ENCODE results near the gene AHDC1. TPM values are rescaled to one million over a fixed set of nuclear protein-coding genes. Genes with fewer than 3 reads are reported as not detected.

The AHDC1 gene
- total RNA-seq, 1 experiment from 2014 or later: 18.4 TPM

- POLR2A ChIA-PET: interaction anchor here (0.5 to 5.0 kb wide), 6 partner anchors 13 to 392 kb away, joined by 3 to 53 read pairs (median 3); partner anchors contain the start of gene FAM76A
- no peak overlapping the region for H3K4me3 Mint-ChIP-seq (ENCODE audit: unreplicated experiment)
- H3K27me3 Mint-ChIP-seq (ENCODE audit: insufficient read depth, unreplicated experiment): no peaks in the 10 kb centered on the region
- CTCF ChIA-PET: interaction anchor here (0.6 to 2.9 kb wide), 7 partner anchors 8 to 467 kb away, joined by 3 to 9 read pairs (median 4); no protein-coding TSS in a partner anchor
- DNase-seq (ENCODE audit: unreplicated experiment): no peak
- H3K36me3 Mint-ChIP-seq (ENCODE audit: insufficient read depth, unreplicated experiment): no peaks in the 10 kb centered on the region
- peak overlapping the region; percentile 79 for H3K27ac Mint-ChIP-seq (ENCODE audit: low read depth, unreplicated experiment)
- no TSS peak for BruUV-seq (replicated peaks)
- TF ChIP-seq CTCF (IDR thresholded peaks at IDR 0.05; ENCODE audit: unreplicated experiment): no peak
- H3K9me3 Mint-ChIP-seq (ENCODE audit: unreplicated experiment): no peaks in the 10 kb centered on the region
- H3K4me1 Mint-ChIP-seq (ENCODE audit: insufficient read depth, unreplicated experiment): peaks cover 53% of the 10 kb centered on the region
- intact Hi-C loops (cut with micrococcal nuclease): no loop called here
These were observed 33.2 kb downstream of the AHDC1 start for GRCh38 chr1:27570784-27571183.

GRCh38 chr1:27570356-27570755 is 33.6 kb downstream of the AHDC1 start:
- H3K4me3 Mint-ChIP-seq (ENCODE audit: unreplicated experiment): no peak overlapping the region
- POLR2A ChIA-PET: interaction anchor here (0.6 to 5.0 kb wide), 6 partner anchors 11 to 156 kb away, joined by 3 to 53 read pairs (median 4); partner anchors contain the start of gene FAM76A

DNA sequence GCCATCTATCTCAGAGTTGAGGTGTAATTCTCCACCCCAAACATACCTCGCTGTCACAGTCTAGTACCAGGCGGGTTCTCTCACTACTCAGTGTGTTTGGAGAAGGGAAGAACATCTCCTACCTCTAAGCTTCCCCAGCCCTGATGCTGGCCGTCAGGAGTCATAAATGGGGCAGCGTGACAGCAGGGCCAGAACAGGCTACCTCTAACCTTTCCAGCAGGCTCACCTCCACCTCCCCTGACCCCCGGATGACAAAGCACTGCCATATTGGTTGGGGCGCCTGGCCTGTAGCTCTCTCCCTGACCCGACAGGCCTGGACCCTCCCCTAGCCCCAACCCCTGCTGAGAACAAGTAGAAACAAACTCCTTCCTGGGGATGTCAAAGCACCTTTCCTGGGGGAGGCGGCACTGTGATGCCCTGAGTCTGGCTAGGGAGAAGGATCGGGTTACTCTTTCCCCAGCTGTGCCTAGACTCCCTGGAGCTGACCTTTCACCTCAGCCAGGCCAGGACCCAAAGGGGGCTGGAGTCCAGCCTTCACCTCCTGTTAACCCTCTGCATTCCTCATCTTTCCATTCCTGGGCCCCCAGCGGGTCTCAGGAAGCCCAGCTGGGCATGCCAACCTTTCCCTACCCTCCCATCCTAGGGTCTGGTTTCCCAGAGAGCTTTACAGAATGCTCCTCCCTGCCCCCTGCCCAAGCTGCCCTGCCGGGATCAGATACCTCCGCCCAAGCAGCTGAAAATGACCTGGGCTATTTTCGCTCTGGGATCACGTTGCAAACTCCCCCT is 34.2 kb downstream of the AHDC1 start:
- no peak for DNase-seq (ENCODE audit: unreplicated experiment)
- H3K4me1 Mint-ChIP-seq (ENCODE audit: insufficient read depth, unreplicated experiment): peaks cover 54% of the 10 kb centered on the region
- no peaks in the 10 kb centered on the region for H3K9me3 Mint-ChIP-seq (ENCODE audit: unreplicated experiment)
- TF ChIP-seq CTCF (IDR thresholded peaks at IDR 0.05; ENCODE audit: unreplicated experiment): no peak
- ChIA-PET CTCF (interaction anchor here (0.6 to 5.2 kb wide), 17 partner anchors 12 to 1100 kb away, joined by 3 to 53 read pairs (median 4); partner anchors contain the start of gene AHDC1), POLR2A (interaction anchor here (0.6 to 5.0 kb wide), 8 partner anchors 11 to 156 kb away, joined by 3 to 53 read pairs (median 4); partner anchors contain the start of genes AHDC1 and FAM76A)
- intact Hi-C loops (cut with micrococcal nuclease): no loop called here
- H3K27ac Mint-ChIP-seq (ENCODE audit: low read depth, unreplicated experiment): peak overlapping the region; percentile 79
- no peak overlapping the region for H3K4me3 Mint-ChIP-seq (ENCODE audit: unreplicated experiment)
- H3K36me3 Mint-ChIP-seq (ENCODE audit: insufficient read depth, unreplicated experiment): no peaks in the 10 kb centered on the region
- no peaks in the 10 kb centered on the region for H3K27me3 Mint-ChIP-seq (ENCODE audit: insufficient read depth, unreplicated experiment)
- no TSS peak for BruUV-seq (replicated peaks)

More at GRCh38 chr1:27570356-27570755, 33.6 kb downstream of the AHDC1 start:
- H3K9me3 Mint-ChIP-seq (ENCODE audit: unreplicated experiment): no peaks in the 10 kb centered on the region
- no peak for DNase-seq (ENCODE audit: unreplicated experiment)
- no TSS peak for BruUV-seq (replicated peaks)
- H3K4me1 Mint-ChIP-seq (ENCODE audit: insufficient read depth, unreplicated experiment): peaks cover 54% of the 10 kb centered on the region
- no peaks in the 10 kb centered on the region for H3K36me3 Mint-ChIP-seq (ENCODE audit: insufficient read depth, unreplicated experiment)
- intact Hi-C loops (cut with micrococcal nuclease): no loop called here
- CTCF ChIA-PET: interaction anchor here (0.8 to 2.9 kb wide), 7 partner anchors 12 to 176 kb away, joined by 3 to 9 read pairs (median 5); no protein-coding TSS in a partner anchor
- no peak for TF ChIP-seq CTCF (IDR thresholded peaks at IDR 0.05; ENCODE audit: unreplicated experiment)
- H3K27me3 Mint-ChIP-seq (ENCODE audit: insufficient read depth, unreplicated experiment): no peaks in the 10 kb centered on the region
- peak overlapping the region; percentile 79 for H3K27ac Mint-ChIP-seq (ENCODE audit: low read depth, unreplicated experiment)

DNA sequence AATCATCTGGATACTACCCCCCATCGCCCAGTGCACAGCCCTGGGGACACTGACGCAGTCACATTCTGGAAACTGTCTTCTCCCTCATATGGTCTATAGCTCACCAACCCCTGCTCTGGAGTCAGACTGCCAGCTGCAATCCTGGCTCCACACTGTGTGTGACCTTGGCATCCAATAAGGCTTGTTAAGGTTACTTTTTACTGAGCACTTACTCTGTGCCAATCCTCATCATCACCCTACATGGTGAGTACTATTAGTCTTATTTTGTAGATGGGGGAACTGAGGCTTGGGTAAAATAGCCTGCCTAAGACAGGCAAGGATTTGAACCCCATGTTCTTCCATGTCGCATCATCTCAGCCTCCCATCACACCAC is 34.9 kb downstream of the AHDC1 start:
- BruUV-seq (replicated peaks): no TSS peak
- H3K27me3 Mint-ChIP-seq (ENCODE audit: insufficient read depth, unreplicated experiment): no peaks in the 10 kb centered on the region
- no peak for TF ChIP-seq CTCF (IDR thresholded peaks at IDR 0.05; ENCODE audit: unreplicated experiment)
- no peaks in the 10 kb centered on the region for H3K36me3 Mint-ChIP-seq (ENCODE audit: insufficient read depth, unreplicated experiment)
- H3K4me1 Mint-ChIP-seq (ENCODE audit: insufficient read depth, unreplicated experiment): peaks cover 48% of the 10 kb centered on the region
- H3K4me3 Mint-ChIP-seq (ENCODE audit: unreplicated experiment): peak overlapping the region; percentile 51
- POLR2A ChIA-PET: interaction anchor here (1.8 to 5.0 kb wide), 3 partner anchors 11 to 35 kb away, joined by 5 to 53 read pairs (median 8); partner anchors contain the start of gene AHDC1
- H3K27ac Mint-ChIP-seq (ENCODE audit: low read depth, unreplicated experiment): no peak overlapping the region
- intact Hi-C loops (cut with micrococcal nuclease): no loop called here
- CTCF ChIA-PET: interaction anchor here (0.6 to 5.2 kb wide), 17 partner anchors 8 to 179 kb away, joined by 3 to 53 read pairs (median 4); partner anchors contain the start of gene AHDC1
- no peaks in the 10 kb centered on the region for H3K9me3 Mint-ChIP-seq (ENCODE audit: unreplicated experiment)
- DNase-seq (ENCODE audit: unreplicated experiment): peak; percentile 22

Data from MCF 10A (cell line).